Spinal cord (tissue), 10 donors: ENCODE results near the gene ZNF432. TPM values are rescaled to one million over a fixed set of nuclear protein-coding genes. Genes with fewer than 3 reads are reported as not detected.
"Not testable (repeated sequence)": the region's sequence is repeated elsewhere in the genome, so short reads cannot be mapped to it uniquely, and the experiment has no call there.

ENCODE experiments used
- DNase-seq, 6 donors: peaks; one replicate each; pipeline versions ENCODE4 v3.0.0 to v3.0.0-alpha.2; 2013 to 2015; ENCODE audit warnings: low spot score in 6 of 6, low read depth in 4 of 6
- H3K27ac ChIP-seq: one replicate; pipeline ENCODE4 v1.5.1; 2013; ENCODE audit warnings: low read depth, low read length, control low read depth
- H3K27me3 ChIP-seq: one replicate; pipeline ENCODE4 v1.6.1; 2013; ENCODE audit warnings: low read length; ENCODE audit not compliant: control insufficient read depth, insufficient read depth
- H3K36me3 ChIP-seq: one replicate; pipeline ENCODE4 v1.6.1; 2013; ENCODE audit warnings: low read length; ENCODE audit not compliant: control insufficient read depth, insufficient read depth
- H3K4me1 ChIP-seq: one replicate; pipeline ENCODE4 v1.6.1; 2013; ENCODE audit warnings: low read length; ENCODE audit not compliant: control insufficient read depth, insufficient read depth
- H3K4me3 ChIP-seq: one replicate; pipeline ENCODE4 v1.5.1; 2013; ENCODE audit warnings: low read depth, low read length, control low read depth
- H3K9me3 ChIP-seq: one replicate; pipeline ENCODE4 v1.6.1; 2013; ENCODE audit warnings: low read length; ENCODE audit not compliant: control insufficient read depth, insufficient read depth
- WGBS: methylation state at CpG from one replicate; pipeline ENCODE4 v1.1.5; 2013; ENCODE audit warnings: missing lambda C conversion rate; ENCODE audit not compliant: insufficient coverage; 5-methylcytosine and 5-hydroxymethylcytosine counted together
- polyA plus RNA-seq, 2 donors: library from polyadenylated mRNA; unstranded; fragments of 120-200 nt; gene quantifications; one replicate each; pipeline ENCODE4 v1.2.1, GENCODE V29; 2013; ENCODE audit not compliant: insufficient read length in 2 of 2
- total RNA-seq, 2 donors: library from RNA; depleted of rRNA in 1 of 2; stranded (reverse); fragments of 120-200 nt in 1 of 2; fragments of >200 nt in 1 of 2; gene quantifications; one replicate each; pipeline versions ENCODE4 v1.2.3 to v1.2.4, GENCODE V29; 2013 to 2014
- donor health status: healthy.

Gene ZNF432
- total and polyA plus RNA-seq, 4 donors = 17.7 to 24.2 (median 20.1) TPM

DNA sequence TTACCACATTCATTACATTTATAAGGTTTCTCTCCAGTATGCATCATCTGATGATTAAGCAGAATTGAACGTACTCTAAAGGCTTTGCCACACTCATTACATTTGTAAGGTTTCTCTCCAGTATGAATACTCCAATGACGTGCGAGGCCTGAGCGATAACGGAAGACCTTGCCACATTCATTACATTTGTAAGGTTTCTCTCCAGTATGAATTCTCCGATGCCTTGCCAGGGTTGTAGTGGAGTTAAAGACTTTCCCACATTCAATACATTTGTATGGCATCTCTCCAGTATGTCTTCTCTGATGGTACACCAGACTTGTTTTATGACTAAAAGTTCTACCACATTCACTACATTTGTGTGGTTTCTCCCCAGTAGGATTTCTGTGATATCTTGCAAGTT is 16.8 kb upstream of the ZNF432 start:
- H3K36me3 ChIP-seq = peaks cover 31% of the 10 kb centered on the region
- no peak overlapping the region for H3K27ac ChIP-seq
- DNase-seq = no peak
- peaks cover 29% of the 10 kb centered on the region for H3K9me3 ChIP-seq
- H3K4me1 ChIP-seq = no peaks in the 10 kb centered on the region
- H3K27me3 ChIP-seq = no peaks in the 10 kb centered on the region
- no peak overlapping the region for H3K4me3 ChIP-seq
- WGBS = 100% methylated on average over 4 of the region's 6 CpGs

GRCh38 chr19:52056480-52056879 is 7.8 kb upstream of the ZNF432 start:
- H3K4me3 ChIP-seq, H3K27ac ChIP-seq, H3K9me3 ChIP-seq, H3K27me3 ChIP-seq, H3K4me1 ChIP-seq, H3K36me3 ChIP-seq, DNase-seq: not testable (repeated sequence)
- 100% methylated on average over 1 of the region's 3 CpGs for WGBS

DNA sequence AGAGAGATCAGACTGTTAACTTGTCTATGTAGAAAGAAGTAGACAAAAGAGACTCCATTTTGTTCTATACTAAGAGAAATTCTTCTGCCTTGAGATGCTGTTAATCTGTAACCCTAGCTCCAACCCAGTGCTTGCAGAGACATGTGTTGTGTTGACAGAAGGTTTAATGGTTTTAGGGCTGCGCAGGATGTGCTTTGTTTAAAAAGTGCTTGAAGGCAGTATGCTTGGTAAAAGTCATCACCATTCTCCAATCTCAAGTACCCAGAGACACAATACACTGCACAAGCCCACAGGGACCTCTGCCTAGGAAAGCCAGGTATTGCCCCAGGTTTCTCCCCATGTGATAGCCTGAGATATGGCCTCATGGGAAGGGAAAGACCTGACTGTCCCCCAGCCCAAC is 3.1 kb upstream of the ZNF432 start:
- DNase-seq, H3K9me3 ChIP-seq, H3K27ac ChIP-seq, H3K36me3 ChIP-seq, H3K27me3 ChIP-seq, H3K4me3 ChIP-seq, H3K4me1 ChIP-seq: not testable (repeated sequence)
- no CpG with 5 or more reads among the region's 1 CpG for WGBS

DNA sequence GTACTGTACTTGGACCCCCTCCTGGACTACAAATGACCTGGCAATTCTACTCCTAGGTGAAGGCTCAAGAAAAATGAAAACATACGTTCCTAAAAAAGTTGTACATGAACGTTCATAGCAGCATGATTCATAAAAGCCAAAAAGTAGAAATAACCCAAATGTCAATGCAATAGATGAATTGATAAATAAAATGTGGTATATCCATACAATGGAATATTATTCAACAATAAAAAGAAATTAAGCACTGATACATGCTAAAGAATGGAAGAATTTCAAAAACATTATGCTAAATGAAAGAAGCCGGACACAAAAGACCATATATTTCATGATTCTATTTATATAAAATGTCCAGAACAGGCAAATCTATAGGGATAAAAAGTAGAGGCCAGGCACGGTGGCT is 9.5 kb downstream of the ZNF432 start:
- H3K4me3 ChIP-seq = no peak overlapping the region
- H3K27me3 ChIP-seq = no peaks in the 10 kb centered on the region
- H3K4me1 ChIP-seq = no peaks in the 10 kb centered on the region
- DNase-seq = no peak
- H3K27ac ChIP-seq = no peak overlapping the region
- H3K9me3 ChIP-seq = peaks cover 10% of the 10 kb centered on the region
- H3K36me3 ChIP-seq = peaks cover 46% of the 10 kb centered on the region
- WGBS = 100% methylated on average over 1 of the region's 4 CpGs

DNA sequence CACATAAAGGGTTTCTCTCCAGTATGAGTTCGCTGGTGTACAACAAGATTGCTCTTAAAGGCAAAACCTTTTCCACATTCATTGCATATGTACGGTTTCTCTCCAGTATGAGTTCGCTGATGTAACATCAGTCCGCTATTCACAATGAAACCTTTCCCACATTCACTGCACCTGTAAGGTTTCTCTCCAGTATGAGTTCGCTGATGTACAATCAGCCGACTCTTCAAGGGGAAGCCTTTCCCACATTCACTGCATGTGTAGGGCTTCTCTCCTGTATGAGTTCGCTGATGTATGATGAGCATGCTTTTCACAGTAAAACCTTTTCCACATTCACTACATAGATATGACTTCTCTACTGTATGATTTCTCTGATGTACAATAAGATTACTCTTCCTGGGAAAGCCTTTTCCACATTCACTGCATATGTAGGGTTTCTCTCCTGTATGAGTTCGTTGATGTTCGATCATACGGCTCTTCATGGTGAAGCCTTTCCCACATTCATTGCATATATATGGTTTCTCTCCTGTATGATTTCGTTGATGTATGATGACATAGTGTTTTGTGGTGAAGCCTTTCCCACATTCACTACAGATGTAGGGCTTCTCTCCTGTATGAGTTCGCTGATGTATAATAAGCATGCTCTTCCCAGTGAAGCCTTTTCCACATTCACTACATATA is 14.4 kb downstream of the ZNF432 start:
- no peak overlapping the region for H3K27ac ChIP-seq
- 98% methylated on average over 5 of the region's 12 CpGs for WGBS
- no peaks in the 10 kb centered on the region for H3K4me1 ChIP-seq
- H3K9me3 ChIP-seq = peaks cover 26% of the 10 kb centered on the region
- H3K4me3 ChIP-seq = no peak overlapping the region
- no peak for DNase-seq
- H3K27me3 ChIP-seq = no peaks in the 10 kb centered on the region
- peaks cover 35% of the 10 kb centered on the region for H3K36me3 ChIP-seq

DNA sequence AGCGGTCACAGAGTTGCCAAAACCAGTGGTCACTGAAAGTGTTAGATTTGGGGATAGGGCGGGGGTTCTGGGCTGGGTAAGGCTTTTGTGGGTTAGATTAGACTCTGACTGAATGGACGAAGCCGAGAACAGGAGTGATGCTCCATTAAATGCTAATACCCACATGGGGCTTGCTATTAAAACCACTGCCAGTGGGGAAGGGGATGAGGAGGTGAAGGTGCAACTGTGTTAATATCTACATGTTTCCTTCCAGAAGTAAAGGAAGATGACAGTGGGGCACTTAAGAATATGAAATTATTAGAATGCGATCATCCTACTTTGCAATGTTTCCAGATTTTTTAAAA is 19.9 kb downstream of the ZNF432 start:
- Histone ChIP-seq H3K4me3 (peak overlapping the region; percentile 88), H3K27ac (peak overlapping the region; percentile 93), H3K9me3 (peaks cover 13% of the 10 kb centered on the region), H3K36me3 (peaks cover 20% of the 10 kb centered on the region), H3K4me1 (no peaks in the 10 kb centered on the region), H3K27me3 (no peaks in the 10 kb centered on the region)
- 0% methylated on average over 2 of the region's 5 CpGs for WGBS
- DNase-seq = no peak

- H3K36me3 ChIP-seq = peaks cover 22% of the 10 kb centered on the region
- no peaks in the 10 kb centered on the region for H3K27me3 ChIP-seq
- peak within 1 kb of the TSS; percentile 93 for H3K27ac ChIP-seq
- 0% methylated on average over 53 of the region's 53 CpGs for WGBS
- H3K9me3 ChIP-seq = peaks cover 9% of the 10 kb centered on the region
- H3K4me1 ChIP-seq = no peaks in the 10 kb centered on the region
- peak; percentile 83 to 98 (median 92) for DNase-seq
- H3K4me3 ChIP-seq = peak within 1 kb of the TSS; percentile 88
Observed at GRCh38 chr19:52028027-52028779, 20.4 kb downstream of the ZNF432 start, which contains the start of gene ZNF614. Gene ZNF614, minus strand, starts transcription at chr19:52028379. Its CDS starts 2,634 bp downstream, at chr19:52025745.

- H3K4me3 ChIP-seq, H3K27ac ChIP-seq, H3K9me3 ChIP-seq, H3K27me3 ChIP-seq, DNase-seq, H3K4me1 ChIP-seq: not testable (repeated sequence)
- H3K36me3 ChIP-seq = peaks cover 29% of the 10 kb centered on the region
- 100% methylated on average over 1 of the region's 15 CpGs for WGBS
Observed at GRCh38 chr19:52026255-52026990, 22.2 kb downstream of the ZNF432 start.

DNA sequence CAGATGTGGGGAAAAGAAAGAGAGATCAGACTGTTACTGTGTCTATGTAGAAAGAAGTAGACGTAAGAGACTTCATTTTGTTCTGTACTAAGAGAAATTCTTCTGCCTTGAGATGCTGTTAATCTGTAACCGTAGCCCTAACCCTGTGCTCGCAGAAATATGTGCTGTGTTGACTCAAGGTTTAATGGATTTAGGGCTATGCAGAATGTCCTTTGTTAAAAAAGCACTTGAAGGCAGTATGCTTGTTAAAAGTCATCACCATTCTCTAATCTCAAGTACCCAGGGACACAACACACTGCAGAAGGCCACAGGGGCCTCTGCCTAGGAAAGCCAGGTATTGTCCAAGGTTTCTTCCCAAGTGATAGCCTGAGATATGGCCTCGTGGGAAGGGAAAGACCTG is 24.2 kb downstream of the ZNF432 start:
- H3K27ac ChIP-seq, H3K9me3 ChIP-seq, H3K4me1 ChIP-seq, H3K4me3 ChIP-seq, H3K27me3 ChIP-seq, DNase-seq: not testable (repeated sequence)
- peaks cover 33% of the 10 kb centered on the region for H3K36me3 ChIP-seq
- 100% methylated on average over 4 of the region's 4 CpGs for WGBS
